Dermis blood vessel endothelial cell (primary cell): ENCODE data around the gene CA14. TPM values are rescaled to one million over a fixed set of nuclear protein-coding genes. Genes with fewer than 3 reads are reported as not detected.
"Not testable (repeated sequence)": the region's sequence is repeated elsewhere in the genome, so short reads cannot be mapped to it uniquely, and the experiment has no call there.

Experiments used
- DNase-seq: peaks from one replicate; pipeline ENCODE4 v3.0.0; 2010
- total RNA-seq: library from RNA; depleted of rRNA; stranded (reverse); fragments of >200 nt; gene quantifications from 2 replicates; pipeline ENCODE4 v1.2.3, GENCODE V29; 2014

CA14 gene
- not detected in 2 replicates for total RNA-seq

DNA sequence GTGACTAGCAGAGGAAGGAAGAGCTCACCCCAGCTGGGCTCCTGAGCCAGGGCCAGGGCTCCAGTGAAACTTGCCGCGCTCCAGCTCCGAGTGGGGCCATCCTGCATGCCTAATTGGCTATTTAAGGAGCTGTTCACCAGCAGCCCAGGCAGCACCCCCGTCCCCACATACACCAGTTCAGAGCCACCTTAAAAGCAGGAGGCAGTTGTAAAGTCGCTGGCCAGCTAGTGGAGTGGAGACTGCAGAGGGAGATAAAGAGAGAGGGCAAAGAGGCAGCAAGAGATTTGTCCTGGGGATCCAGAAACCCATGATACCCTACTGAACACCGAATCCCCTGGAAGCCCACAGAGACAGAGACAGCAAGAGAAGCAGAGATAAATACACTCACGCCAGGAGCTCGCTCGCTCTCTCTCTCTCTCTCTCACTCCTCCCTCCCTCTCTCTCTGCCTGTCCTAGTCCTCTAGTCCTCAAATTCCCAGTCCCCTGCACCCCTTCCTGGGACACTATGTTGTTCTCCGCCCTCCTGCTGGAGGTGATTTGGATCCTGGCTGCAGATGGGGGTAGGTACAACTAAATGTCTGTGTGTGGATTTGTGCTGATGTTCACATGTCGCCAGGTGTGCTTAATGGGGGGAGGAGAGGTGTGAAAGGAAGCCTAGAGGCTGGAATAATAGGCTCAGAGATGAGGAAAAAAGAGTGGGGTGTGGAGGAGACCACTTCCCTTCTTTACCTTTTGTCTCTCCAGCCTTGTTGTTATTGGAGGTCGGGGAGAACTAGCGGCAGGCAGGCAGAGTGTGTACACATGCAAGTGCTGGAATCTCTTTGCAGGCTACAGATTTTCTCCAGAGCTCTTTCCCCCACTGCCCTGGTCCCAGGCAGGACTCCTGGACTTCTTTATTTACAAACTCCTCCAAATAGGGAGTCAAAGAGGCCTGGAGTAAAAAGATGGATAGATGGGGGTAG lies at the start of gene CA14:
CA14 (plus strand) TSS at position 151 of the 962 bp plus-strand sequence; CDS start at position 506, 355 bp downstream.
- no peak for DNase-seq

DNA sequence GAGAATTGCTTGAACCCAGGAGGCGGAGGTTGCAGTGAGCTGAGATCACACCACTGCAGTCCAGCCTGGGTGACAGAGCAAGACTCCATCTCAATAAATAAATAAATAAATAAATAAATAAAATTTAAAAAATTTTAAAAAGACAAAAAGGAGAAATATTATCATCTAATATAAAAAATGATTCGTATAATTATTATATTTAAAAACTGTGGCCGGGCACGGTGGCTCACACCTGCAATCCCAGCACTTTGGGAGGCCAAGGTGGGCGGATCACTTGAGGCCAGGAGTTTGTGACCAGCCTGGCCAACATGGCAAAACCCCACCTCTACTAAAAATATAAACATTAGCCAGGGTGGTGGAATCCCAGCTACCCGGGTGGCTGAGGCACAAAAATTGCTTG lies 49.1 kb upstream of the CA14 start:
- DNase-seq, result not testable (repeated sequence)

DNA sequence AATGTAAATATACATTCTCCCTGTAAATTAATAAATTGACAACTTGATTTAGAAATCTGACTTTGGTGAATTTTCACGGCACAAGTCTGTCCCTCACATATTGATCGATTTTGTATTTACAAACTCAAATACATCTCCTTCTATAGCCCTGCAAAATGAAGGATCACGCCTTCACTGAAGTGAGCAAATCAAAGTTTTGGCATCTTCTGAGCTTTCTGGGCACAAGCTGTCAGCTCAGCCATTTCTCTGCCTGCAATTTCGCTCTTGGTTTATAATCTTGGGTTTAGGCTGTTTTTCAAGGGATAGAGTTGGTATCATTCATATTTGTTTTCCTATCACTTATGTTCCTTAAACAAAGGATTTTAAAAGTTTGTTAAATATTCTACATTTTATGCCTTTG lies 47.5 kb upstream of the CA14 start:
- DNase-seq, result no peak

DNA sequence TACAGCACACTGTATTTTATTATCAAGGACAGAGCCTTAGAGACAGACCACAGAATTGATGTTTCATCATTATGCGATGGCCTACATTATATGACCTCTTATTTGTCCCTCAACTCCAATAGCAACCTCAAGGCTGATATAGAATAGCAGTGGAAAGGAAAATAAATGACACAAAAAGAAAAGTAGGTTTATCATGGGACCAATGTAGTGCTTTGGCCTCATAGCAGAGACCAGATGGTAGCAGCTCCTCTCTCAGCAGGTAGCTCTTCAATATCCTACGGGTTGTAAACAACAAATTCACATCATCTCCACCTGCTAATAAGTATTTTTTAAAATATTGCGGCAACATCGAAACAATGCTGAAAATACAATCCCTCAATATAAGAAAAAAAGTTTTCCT lies 46.9 kb upstream of the CA14 start:
- DNase-seq, result no peak

DNA sequence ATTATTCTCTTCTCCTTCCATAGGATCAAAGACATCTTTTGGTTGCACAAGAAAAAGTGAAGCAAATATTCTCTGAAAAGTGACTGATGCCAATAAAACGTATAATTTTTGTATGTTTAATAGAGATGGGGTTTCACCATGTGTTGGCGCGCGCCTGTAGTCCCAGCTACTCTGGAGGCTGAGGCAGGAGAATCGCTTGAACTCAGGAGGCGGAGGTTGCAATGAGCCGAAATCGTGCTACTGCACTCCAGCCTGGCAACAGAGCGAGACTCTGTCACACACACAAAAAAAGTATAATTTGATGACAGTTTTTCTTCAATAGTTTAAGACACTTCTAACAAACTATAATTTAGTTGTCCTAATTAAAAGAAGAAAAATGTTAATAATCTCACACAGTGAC lies 45.5 kb upstream of the CA14 start:
- DNase-seq, result no peak

DNA sequence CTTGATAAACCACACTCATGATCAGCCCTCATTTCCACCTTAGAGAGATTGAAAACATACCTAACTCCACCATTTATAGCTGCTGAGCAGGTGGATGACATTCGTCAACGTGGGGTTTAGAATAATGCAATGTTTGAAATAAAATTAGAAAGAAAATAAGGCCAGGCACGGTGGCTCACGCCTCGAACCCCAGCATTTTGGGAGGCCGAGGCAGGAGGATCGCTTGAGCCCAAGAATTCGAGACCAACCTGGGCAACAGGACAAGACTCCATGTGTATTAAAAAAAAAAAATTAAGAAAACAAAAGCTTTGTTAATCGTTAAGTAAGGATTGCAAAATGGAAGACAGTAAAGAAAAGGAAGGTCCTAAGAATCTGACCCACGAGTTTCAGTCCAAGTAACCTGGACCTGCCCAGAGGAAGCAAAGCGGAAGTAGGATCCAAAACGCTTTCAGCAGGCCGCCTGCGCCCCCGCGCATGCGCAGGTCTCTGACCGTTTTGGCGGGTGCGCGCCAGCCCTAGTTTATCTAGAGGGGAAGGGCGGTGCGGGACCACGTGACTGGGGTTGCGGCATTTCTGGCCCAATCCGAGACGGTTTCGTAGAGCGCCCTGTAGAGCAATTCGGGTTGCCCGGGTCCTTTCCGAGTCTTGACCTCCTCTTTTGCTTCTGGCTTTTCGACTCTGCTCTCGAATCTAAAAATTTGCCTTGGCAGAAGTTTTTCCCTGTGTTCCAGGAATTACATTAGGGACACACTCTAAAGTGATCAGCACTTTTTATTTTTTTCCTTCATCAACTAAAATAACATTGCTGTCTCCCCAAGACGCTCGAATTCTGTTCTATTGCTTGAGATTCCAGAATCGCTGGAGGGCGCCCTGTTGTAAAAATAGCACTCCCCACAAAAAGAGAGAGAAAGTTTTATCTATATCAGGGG lies 44.1 kb upstream of the CA14 start:
- DNase-seq, result peak; percentile 95

DNA sequence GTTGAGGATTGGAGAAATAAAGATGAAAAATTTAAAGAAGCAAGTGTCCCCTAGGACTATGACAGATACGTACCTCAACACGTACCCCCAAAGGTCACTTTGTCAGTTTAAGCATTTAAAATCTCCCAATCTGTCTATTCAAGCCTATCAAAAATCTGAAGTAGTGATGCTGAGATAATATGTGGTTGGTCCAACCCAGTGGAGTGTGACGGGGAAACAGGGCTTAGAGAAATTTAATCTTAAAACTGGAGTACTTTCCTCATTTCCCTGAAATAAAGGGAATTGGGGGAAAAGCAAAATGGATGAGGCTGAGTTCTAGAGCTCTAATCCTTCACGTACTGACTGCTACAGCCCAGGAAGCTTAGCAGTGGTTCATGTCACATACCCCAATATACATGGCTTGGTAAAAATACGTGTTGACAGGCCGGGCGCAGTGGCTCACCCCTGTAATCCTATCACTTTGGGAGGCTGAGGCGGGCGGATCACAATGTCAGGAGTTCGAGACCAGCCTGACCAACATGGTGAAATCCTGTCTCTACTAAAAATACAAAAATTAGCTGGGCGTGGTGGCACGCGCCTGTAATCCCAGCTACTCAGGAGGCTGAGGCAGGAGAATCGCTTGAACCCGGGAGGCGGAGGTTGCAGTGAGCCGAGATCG lies 43.3 kb upstream of the CA14 start:
- DNase-seq, result not testable (repeated sequence)

DNA sequence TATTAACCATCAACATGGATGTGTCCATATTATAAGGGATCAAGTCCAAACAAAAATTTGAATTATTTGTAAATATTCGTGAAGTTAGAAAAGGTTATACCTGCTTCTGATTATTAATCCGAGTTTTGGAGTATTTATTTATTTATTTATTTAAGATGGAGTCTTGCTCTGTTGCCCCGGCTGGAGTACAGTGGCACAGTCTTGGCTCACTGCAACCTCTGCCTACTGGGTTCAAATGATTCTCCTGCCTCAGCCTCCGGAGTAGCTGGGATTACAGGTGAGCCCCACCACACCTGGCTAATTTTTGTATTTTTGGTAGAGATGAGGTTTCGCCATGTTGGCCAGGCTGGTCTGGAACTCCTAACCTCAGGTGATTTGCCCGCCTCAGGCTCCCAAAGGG lies 41.7 kb upstream of the CA14 start:
- DNase-seq, result not testable (repeated sequence)

DNA sequence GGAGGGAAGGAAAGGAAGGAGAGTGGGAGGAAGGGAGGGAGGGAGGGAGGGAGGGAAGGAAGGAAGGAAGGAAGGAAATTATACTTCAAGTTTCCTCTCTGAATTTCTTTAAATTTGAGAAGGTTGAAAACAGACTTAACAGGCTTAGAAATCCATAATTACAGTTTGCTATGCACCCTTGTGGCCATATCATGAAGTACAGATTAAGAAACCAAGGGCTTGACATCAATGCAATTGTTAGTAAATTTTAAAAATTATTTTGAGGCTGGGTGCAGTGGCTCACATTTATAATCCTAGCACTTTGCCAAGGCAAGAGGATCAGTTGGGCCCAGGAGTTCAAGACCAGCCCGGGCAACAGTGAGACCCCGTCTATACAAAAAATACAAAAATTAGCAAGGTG lies 36.0 kb upstream of the CA14 start:
- DNase-seq, result peak; percentile 32

DNA sequence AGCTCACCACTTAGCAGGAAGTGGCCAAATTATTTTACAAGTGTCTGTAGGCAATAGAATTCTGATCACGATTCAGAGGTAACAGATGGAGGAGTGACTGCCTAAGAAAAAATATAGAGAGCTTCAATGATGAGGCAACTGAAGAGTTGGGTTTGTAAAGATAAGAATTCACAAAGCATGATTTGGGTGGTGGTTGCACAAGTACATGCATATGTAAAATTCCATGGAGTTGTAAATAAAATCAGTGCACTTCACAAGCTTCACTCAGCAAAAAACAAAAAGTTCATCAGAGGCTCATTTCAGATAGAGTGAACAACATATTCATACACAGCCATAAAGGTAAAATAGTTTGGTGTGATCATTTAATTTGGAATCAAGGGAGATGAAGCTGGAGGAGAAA lies 32.6 kb upstream of the CA14 start:
- DNase-seq, result no peak

DNA sequence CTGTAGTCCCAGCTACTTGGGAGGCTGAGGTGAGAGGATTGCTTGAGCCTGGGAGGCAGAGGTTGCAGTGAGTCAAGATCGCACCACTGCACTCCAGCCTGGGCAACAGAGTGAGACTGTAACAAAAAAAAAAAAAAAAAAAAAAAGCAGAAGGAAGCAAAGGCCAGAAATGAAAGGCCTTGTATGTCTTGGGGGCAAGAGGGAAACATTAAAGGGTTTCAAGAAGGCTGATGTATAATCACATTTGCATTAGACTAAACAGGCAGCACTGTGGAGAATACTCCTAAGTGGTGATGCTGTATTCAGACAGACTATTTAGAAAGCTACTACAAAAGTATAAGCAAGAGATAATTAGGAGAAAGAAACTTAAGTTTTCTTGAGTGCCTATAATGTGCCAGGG lies 32.0 kb upstream of the CA14 start:
- no peak for DNase-seq

DNA sequence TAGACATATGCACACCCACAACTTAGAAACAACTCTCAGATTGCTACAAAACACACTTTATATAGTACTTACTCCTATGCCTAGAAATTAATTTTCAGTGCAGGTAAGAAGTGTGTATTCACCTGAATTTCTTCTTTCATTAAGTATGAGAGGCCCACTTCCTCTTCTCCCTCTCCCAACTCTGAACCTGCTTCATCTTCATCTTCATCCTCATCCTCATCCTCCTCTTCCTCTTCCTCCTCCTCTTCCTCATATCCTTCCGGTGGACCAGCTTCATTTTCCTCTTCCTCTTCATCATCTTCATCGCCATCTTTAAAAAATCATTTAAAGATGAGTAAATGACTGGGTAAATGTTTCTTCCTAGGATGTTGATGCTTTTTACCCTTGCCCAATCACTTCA lies 31.1 kb upstream of the CA14 start:
- no peak for DNase-seq

DNA sequence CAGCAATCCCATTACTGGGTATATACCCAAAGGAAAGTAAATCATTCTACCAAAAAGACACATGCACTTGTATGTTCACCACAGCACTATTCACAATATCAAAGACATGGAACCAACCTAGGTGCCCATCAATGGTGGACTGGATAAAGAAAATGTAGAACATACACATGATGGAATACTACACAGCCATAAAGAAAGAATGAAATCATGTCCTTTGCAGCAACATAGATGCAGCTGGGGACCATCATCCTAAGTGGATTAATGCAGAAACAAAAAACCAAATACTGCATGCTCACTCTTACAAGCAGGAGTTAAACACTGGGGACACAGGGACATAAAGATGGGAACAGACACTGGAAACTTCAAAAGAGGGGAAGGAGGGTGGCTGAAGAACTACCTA lies 30.3 kb upstream of the CA14 start:
- no peak for DNase-seq

DNA sequence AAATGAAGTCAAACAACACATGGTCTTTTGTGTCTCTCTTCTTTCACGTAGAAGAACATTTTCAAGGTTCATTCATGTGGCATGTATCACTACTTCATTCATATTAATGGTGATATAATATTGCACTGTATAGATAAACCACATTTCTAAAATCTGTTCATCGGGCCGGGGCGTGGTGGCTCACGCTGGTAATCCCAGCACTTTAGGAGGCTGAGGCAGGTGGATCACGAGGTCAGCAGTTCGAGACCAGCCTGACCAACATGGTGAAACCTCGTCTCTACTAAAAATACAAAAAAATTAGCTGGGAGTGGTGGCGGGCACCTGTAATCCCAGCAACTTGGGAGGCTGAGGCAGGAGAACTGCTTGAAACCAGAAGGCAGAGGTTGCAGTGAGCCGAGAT lies 29.3 kb upstream of the CA14 start:
- not testable (repeated sequence) for DNase-seq

DNA sequence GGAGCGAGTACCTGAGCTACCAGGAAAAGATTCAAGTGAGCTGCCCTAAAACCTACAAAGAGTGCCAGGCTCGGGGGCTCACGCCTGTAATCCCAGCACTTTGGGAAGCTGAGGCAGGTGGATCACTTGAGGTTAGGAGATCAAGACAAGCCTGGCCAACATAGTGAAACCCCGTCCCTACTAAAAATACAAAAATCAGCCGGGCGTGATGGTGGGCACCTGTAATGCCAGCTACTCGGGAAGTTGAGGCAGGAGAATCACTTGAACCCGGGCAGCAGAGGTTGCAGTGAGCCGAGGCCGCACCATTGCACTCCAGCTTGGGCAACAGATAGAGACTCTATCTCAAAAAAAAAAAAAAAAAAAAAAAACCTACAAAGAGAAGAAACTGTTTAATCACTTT lies 24.7 kb upstream of the CA14 start:
- not testable (repeated sequence) for DNase-seq

DNA sequence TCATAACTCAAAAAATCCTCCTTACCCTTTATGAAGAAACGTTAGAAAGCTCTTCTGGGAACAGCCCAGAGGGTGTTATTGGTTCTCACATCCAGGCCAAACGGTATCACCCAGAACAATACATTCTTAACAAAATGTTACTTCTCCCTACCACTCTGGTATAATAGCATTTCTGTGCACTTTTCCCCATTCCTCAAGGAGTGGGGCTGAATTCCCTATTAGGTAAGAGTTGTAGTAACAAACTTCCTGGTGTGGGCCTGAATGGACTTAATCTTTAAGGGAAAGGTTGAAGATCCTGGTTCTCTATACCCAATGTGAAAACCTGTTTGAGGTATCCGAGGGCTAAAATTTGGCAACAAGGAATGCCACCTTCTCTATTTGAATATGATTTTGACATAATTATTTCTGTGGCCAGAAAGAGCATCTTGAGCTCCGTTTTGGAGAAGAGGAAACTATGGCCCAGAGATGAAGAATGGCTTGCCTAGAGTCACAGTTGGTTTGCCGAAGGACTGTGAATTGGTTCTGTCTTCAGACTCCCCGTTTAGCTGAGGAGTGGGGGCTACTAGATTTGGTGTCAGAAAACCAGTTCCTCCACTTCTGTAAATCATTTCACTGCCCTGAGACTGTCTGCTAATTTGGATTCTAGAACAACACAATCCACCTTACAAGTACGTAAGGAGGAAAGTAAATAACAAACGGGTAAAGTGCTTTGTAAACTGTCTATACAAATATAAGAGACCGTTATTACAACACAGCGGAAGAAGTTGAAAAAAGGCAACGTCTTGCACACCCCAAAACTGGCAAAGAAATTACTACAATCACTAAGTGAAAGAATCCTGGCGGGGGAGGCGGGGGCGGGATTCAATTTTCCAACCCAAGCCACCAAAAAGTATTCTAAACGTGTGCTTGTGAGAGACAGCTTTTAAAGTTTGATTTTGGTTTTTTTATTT lies 23.9 kb upstream of the CA14 start:
- DNase-seq, result no peak

DNA sequence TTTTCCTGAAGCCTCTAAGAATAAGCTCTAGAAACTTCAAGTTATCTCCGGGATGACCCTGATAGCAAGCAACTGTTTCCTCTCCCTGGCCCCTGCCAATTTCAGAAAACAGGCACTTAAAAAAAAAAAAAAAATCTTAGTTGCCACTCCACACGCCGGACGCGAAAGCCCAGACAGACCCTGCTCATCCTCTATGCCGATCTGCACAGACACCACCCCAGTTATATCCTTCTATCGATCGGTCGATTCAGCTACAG lies 23.3 kb upstream of the CA14 start:
- no peak for DNase-seq

DNA sequence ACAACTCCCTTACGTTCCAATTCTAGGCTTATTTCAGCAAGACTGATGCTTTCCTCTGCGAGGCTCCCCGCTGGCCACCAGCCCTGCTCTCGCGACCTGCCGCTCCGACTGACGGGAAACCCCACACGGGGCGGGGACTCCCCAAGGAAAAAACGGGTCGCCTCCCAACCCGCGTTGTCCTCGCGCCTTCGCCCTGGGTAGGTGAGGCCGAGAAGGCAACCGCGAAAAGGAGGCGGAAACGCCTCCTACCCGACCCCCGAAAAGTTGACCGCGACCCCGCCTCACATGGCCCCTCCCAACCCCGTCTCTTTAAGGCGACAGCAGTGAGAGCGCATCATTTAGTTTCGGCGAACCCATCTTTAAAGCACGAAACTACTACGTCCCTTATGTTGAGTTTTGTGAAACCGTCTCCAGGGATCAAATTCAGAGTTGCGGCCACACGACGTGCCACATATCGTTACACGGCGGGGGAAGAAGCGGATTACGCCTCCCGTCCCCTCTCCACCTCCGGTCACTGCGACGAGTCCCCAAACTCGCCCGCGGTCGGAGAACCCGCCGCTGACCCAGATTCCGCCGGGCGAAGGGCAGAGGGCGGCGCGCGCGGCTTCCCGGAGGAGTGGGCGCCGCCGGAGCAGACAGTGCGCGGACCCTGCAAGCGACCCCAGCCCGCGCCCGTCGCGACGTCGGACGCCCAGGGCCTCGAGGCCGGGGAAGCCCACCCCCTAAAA lies 22.8 kb upstream of the CA14 start:
- DNase-seq, result peak; percentile 76

DNA sequence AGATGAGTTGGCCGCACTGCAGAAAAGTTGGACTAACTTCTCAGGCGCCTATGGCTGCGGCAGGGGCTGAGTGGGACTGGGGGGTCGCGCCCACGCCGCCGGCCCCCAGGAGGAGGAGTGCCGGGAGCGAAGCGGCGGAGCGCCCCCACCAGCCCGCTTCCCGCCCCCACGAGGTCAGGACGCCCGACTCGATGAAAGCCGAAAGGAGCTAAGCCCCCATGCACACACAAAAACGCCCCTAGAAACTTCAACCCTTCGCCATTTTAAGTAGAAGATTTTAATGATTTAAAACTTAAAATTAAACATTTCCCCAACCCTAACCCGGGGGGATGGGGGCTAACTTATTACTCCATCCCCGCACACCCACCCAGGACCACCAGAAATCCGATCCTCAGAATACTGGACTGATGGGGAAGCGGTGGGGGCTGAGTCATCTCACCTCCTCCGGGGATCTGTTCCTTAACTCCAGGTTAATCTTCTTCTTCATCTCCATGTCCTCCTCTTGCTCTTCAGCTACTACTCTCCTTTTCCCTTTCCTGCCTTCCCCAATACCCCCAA lies 22.2 kb upstream of the CA14 start:
- peak; percentile 38 for DNase-seq

DNA sequence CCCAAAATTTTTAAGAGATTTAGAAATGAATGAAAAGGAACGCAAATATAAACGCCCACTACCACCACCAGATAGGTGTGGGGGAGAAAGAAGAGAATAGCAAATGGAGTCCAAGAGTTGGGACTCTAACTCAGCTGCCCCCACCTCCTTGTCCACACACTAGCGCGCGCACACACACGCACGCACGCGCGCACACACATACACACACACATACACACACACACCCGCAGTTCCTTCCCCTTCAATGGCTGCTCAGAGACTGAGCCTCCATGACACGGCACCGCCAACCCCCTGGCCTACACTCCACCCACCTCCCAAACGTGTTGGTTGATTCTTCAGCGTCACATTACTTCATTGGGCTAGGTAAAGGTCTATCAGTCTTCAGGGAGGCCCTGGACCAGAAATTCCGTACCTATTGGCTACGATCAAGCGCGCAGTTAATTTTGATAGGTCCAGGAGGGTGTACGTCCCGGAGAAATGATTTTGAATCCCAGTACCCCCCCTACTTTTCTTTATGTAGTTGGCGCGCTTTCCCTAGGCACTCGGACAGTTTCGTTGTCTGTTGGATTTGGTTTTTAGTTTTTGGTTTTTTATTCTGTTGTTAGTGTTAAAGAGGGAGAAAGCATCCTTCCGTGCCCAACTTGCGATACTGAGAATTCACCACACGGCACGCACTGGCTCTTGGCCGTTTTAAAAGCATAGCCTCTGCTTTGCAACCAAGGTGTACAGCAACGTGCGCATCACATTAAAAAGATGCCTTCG lies 21.5 kb upstream of the CA14 start, which contains the start of gene ANP32E:
ANP32E (minus strand) TSS at position 261 of the 762 bp plus-strand sequence. CDS start 326 bp downstream, outside the sequence.
- DNase-seq, result peak; percentile 100
